Measurements from ENCODE around the gene MPIG6B.

DNA sequence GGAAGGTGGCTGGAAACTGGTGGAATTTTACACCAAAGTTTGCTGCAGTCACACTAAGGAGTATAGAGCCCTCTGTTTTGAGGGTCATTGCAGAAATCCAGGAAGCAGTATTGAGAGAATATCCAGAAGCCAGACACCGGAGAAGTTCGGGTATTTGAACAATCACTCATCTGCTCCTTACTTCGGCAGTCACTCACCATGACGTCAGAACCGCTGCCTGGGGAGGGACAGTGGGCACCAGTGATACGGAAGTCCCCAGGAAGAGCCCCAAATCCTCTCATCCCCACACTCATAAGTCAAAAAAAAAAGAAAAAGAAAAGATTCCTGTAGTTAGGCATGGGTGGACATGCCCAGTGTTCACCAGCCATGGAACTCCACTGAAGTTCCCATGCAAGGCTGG, 46.3 kb upstream of the MPIG6B start:
- TF ChIP-seq, protein P1, sequence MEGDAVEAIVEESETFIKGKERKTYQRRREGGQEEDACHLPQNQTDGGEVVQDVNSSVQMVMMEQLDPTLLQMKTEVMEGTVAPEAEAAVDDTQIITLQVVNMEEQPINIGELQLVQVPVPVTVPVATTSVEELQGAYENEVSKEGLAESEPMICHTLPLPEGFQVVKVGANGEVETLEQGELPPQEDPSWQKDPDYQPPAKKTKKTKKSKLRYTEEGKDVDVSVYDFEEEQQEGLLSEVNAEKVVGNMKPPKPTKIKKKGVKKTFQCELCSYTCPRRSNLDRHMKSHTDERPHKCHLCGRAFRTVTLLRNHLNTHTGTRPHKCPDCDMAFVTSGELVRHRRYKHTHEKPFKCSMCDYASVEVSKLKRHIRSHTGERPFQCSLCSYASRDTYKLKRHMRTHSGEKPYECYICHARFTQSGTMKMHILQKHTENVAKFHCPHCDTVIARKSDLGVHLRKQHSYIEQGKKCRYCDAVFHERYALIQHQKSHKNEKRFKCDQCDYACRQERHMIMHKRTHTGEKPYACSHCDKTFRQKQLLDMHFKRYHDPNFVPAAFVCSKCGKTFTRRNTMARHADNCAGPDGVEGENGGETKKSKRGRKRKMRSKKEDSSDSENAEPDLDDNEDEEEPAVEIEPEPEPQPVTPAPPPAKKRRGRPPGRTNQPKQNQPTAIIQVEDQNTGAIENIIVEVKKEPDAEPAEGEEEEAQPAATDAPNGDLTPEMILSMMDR (IDR thresholded peaks at IDR 0.05), result no peak
- no peak for TF ChIP-seq EZH2 (IDR thresholded peaks at IDR 0.05)

Measured in neural progenitor cell (in vitro differentiated cells).